SU-DHL-6 (cell line): Measurements from ENCODE around the gene VKORC1L1.

Source experiments
- H2AFZ ChIP-seq: fragments of 200-600 bp; sonication (generic); 2 replicates; pipeline ENCODE4 v1.6.1; 2014; ENCODE audit warnings: low read depth, mild to moderate bottlenecking, moderate library complexity, mixed read lengths, antibody characterized with exemption, low read length; ENCODE audit not compliant: severe bottlenecking
- H3F3A ChIP-seq: fragments of 200-600 bp; shearing (Covaris generic); 2 replicates; pipeline ENCODE4 v1.6.0; 2016; ENCODE audit warnings: antibody characterized with exemption, mild to moderate bottlenecking; ENCODE audit not compliant: insufficient read depth
- H3K27ac ChIP-seq: fragments of 200-600 bp; sonication (generic); 2 replicates; pipeline ENCODE4 v1.5.1; 2016; ENCODE audit warnings: low read depth, mild to moderate bottlenecking, low read length, moderate library complexity, mixed read lengths
- H3K27me3 ChIP-seq: fragments of 200-600 bp; sonication (generic), shearing (Covaris generic); 2 replicates; pipeline ENCODE4 v1.6.0; 2014; ENCODE audit warnings: mild to moderate bottlenecking, low read length
- H3K36me3 ChIP-seq: fragments of 200-600 bp; sonication (generic); 2 replicates; pipeline ENCODE4 v1.6.1; 2014; ENCODE audit warnings: mild to moderate bottlenecking, low read length, mixed read lengths
- H3K4me2 ChIP-seq: fragments of 300-600, 200-600 bp; shearing (Covaris generic), sonication (generic); 2 replicates; pipeline ENCODE4 v1.6.0; 2014; ENCODE audit warnings: low read length, low read depth, mild to moderate bottlenecking; ENCODE audit not compliant: poor library complexity, severe bottlenecking
- H3K4me3 ChIP-seq: fragments of 200-600 bp; sonication (generic); 2 replicates; pipeline ENCODE4 v1.5.1; 2014; ENCODE audit warnings: antibody characterized with exemption, low read length, mild to moderate bottlenecking, mixed read lengths; ENCODE audit not compliant: insufficient read depth, poor library complexity, severe bottlenecking
- H3K79me2 ChIP-seq: fragments of 200-600 bp; sonication (generic); 2 replicates; pipeline ENCODE4 v1.6.1; 2014; ENCODE audit warnings: mild to moderate bottlenecking, low read length, moderate library complexity; ENCODE audit not compliant: insufficient read depth
- H3K9ac ChIP-seq: fragments of 200-600 bp; sonication (generic); 2 replicates; pipeline ENCODE4 v1.7.0; 2014; ENCODE audit warnings: mild to moderate bottlenecking, low read length
- H3K9me2 ChIP-seq: fragments of 200-600 bp; sonication (generic); replicated peaks from 2 replicates; pipeline ENCODE4 v1.6.1; 2014; ENCODE audit warnings: low read length; ENCODE audit not compliant: insufficient read depth
- H3K9me3 ChIP-seq: fragments of 200-600 bp; sonication (generic); 2 replicates; pipeline ENCODE4 v1.6.1; 2014; ENCODE audit warnings: low read length, mixed read lengths; ENCODE audit not compliant: insufficient read depth
- H4K20me1 ChIP-seq: fragments of 200-600 bp; sonication (generic); 2 replicates; pipeline ENCODE4 v1.6.1; 2014; ENCODE audit warnings: low read depth, mild to moderate bottlenecking, antibody characterized with exemption, low read length, moderate library complexity, mixed read lengths
- EZH2phosphoT487 ChIP-seq: fragments of 200-600 bp; sonication (generic), shearing (Covaris generic); conservative IDR thresholded peaks from 2 replicates; pipeline ENCODE4 v1.6.1; 2018; ENCODE audit warnings: mild to moderate bottlenecking, antibody characterized with exemption, low read length, moderate library complexity, mixed read lengths
- TF ChIP-seq, protein P1 (sequence below): fragments of 200-600 bp; sonication (generic); IDR thresholded peaks from one replicate; pipeline ENCODE4 v1.5.1; 2017; ENCODE audit warnings: antibody characterized with exemption, mild to moderate bottlenecking, low read length, moderate library complexity; ENCODE audit not compliant: insufficient read depth, poor library complexity, severe bottlenecking

The VKORC1L1 gene

DNA sequence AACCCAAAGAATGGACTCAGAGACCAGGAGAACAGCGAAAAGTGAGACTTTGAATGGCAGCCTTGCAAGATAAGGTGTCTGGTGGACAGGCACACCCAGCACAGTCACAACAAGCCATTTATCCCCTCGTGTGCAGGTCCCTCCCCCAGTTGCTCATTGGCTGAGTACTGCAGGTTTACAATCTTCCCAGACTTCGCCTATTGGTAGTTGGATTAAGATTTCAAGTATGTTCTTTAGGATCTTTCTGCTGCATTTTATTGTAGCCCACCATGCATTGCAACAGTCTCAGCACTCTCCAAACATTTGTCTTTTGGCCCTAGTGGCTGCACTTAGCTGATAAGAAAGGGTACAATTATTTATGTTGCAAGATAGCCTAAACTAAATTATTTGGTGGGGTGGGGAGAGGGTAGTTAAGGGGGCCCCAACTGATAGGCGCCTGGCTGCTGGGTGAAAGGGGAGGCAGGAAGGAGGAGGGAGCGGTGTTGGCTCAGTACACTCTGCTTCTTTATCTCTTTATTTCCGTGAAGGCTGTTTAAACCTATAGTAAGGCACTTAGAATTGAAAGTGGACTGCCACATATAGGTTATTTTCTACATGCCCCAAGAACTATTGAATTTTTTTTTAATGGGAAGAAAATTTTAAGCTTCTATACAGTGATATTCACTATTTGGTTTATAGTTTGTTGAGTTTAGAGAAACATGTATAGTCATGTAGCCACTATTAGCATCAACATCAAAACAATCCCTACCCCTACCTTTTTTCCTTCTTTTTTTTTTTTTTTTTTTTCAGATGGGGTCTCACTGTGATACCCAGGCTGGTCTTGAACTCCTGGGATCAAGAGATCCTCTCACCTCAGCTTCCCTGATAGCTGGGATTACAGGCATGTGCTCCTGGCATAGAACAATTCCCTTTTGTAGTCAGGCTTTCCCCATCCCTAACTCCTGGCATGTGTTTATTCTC is 54.9 kb downstream of the VKORC1L1 start:
- Histone ChIP-seq H3K79me2 (peaks cover 84% of the 10 kb centered on the region), H3K36me3 (no peaks in the 10 kb centered on the region), H3F3A (no peaks in the 10 kb centered on the region), H3K4me2 (no peak overlapping the region), H3K4me3 (no peak overlapping the region), H3K27me3 (no peaks in the 10 kb centered on the region), H3K27ac (no peak overlapping the region), H3K9me3 (no peaks in the 10 kb centered on the region), H3K9ac (no peak overlapping the region), H2AFZ (no peak overlapping the region), H4K20me1 (peaks cover 17% of the 10 kb centered on the region; the same call in 1 of the 2 replicates), H3K9me2 (no peaks in the 10 kb centered on the region)
- TF ChIP-seq, protein P1, sequence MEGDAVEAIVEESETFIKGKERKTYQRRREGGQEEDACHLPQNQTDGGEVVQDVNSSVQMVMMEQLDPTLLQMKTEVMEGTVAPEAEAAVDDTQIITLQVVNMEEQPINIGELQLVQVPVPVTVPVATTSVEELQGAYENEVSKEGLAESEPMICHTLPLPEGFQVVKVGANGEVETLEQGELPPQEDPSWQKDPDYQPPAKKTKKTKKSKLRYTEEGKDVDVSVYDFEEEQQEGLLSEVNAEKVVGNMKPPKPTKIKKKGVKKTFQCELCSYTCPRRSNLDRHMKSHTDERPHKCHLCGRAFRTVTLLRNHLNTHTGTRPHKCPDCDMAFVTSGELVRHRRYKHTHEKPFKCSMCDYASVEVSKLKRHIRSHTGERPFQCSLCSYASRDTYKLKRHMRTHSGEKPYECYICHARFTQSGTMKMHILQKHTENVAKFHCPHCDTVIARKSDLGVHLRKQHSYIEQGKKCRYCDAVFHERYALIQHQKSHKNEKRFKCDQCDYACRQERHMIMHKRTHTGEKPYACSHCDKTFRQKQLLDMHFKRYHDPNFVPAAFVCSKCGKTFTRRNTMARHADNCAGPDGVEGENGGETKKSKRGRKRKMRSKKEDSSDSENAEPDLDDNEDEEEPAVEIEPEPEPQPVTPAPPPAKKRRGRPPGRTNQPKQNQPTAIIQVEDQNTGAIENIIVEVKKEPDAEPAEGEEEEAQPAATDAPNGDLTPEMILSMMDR = no peak
- no peak for TF ChIP-seq EZH2phosphoT487

DNA sequence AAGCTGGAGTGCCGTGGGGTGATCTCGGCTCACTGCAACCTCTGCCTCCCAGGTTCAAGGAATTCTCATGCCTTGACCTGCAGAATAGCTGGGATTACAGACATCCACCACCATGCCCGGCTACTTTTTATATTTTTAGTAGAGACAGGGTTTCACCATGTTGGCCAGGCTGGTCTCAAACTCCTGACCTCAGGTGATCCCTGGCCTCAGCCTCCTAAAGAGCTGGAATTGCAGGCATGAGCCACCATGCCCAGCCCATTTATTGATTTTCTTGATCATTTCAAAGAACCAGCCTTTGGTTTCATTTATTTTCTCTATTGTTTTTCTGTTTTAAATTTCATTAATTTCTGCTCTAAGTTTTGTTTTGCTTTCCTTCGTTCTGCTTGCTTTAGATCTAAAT is 58.8 kb downstream of the VKORC1L1 start:
- Histone ChIP-seq H3K79me2 (peaks cover 92% of the 10 kb centered on the region), H4K20me1 (peaks cover 27% of the 10 kb centered on the region), H3K27ac (no peak overlapping the region), H3F3A (no peaks in the 10 kb centered on the region), H3K9me2 (no peaks in the 10 kb centered on the region), H3K9me3 (no peaks in the 10 kb centered on the region), H3K9ac (no peak overlapping the region), H3K4me3 (no peak overlapping the region), H3K4me2 (no peak overlapping the region), H2AFZ (no peak overlapping the region), H3K36me3 (no peaks in the 10 kb centered on the region), H3K27me3 (no peaks in the 10 kb centered on the region)
- no peak for TF ChIP-seq EZH2phosphoT487
- TF ChIP-seq, protein P1 = no peak

DNA sequence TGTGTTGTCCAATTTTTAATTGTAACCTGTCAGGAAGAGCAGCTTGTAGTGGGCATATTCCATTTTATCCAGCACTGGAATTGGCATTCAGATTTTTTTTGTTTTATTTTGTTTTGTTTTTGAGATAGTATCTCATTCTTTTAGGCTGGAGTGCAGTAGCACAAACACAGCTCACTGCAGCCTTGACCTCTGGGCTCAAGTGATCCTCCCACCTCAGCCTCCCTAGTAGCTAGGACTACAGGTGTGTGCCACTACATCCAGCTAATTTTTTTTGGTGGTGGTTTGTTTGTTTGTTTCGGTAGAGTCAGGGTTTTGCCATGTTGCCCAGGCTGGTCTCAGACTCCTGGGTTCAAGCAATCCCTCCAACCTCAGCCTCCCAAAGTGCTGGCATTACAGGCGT is 64.4 kb downstream of the VKORC1L1 start:
- Histone ChIP-seq H3F3A (no peaks in the 10 kb centered on the region), H3K27ac (no peak overlapping the region), H3K36me3 (no peaks in the 10 kb centered on the region), H3K79me2 (peaks cover 82% of the 10 kb centered on the region), H3K27me3 (no peaks in the 10 kb centered on the region), H3K4me2 (no peak overlapping the region), H3K9me2 (no peaks in the 10 kb centered on the region), H3K9me3 (no peaks in the 10 kb centered on the region), H3K9ac (no peak overlapping the region), H3K4me3 (no peak overlapping the region), H2AFZ (no peak overlapping the region), H4K20me1 (peaks cover 10% of the 10 kb centered on the region)
- no peak for TF ChIP-seq EZH2phosphoT487
- TF ChIP-seq, protein P1 = no peak
